Measurements from ENCODE around the gene ZNF136.

The ZNF136 gene

GRCh38 chr19:12194827-12195731 is 32.2 kb downstream of the ZNF136 start:
- DNase-seq (ENCODE audit: low read depth) = peak; percentile 72

GRCh38 chr19:12198136-12198535 is 35.2 kb downstream of the ZNF136 start:
- DNase-seq (ENCODE audit: low read depth) = no peak

- no peak for DNase-seq (ENCODE audit: low read depth)
Measured at GRCh38 chr19:12199757-12200419, 37.0 kb downstream of the ZNF136 start.

GRCh38 chr19:12202250-12202649 is 39.4 kb downstream of the ZNF136 start:
- DNase-seq (ENCODE audit: low read depth) = peak; percentile 29

- no peak for DNase-seq (ENCODE audit: low read depth)
Measured at GRCh38 chr19:12205296-12205695, 42.4 kb downstream of the ZNF136 start.

GRCh38 chr19:12208221-12208620 is 45.3 kb downstream of the ZNF136 start:
- no peak for DNase-seq (ENCODE audit: low read depth)

- no peak for DNase-seq (ENCODE audit: low read depth)
Measured at GRCh38 chr19:12217332-12217731, 54.4 kb downstream of the ZNF136 start.

- no peak for DNase-seq (ENCODE audit: low read depth)
Measured at GRCh38 chr19:12222980-12223630, 60.2 kb downstream of the ZNF136 start.

- no peak for DNase-seq (ENCODE audit: low read depth)
Measured at GRCh38 chr19:12224676-12225075, 61.8 kb downstream of the ZNF136 start.

- no peak for DNase-seq (ENCODE audit: low read depth)
Measured at GRCh38 chr19:12229990-12230389, 67.1 kb downstream of the ZNF136 start.

GRCh38 chr19:12230751-12231733 is 68.1 kb downstream of the ZNF136 start:
- DNase-seq (ENCODE audit: low read depth) = no peak

- no peak for DNase-seq (ENCODE audit: low read depth)
Measured at GRCh38 chr19:12232961-12233360, 70.1 kb downstream of the ZNF136 start.

GRCh38 chr19:12237143-12237839 is 74.4 kb downstream of the ZNF136 start:
- DNase-seq (ENCODE audit: low read depth) = no peak
